Esophagus muscularis mucosa (tissue), 3 donors: ENCODE measurements around the gene KAZN.

Source experiments
- POLR2A ChIP-seq: fragments of 450-650 bp; IDR thresholded peaks from one replicate; pipeline ENCODE4 v1.6.1; 2017; ENCODE audit warnings: antibody characterized with exemption, moderate library complexity, mild to moderate bottlenecking, low read depth
- POLR2AphosphoS5 ChIP-seq, 2 donors: sonication (generic); formaldehyde crosslinking; IDR thresholded peaks; one replicate each; pipeline ENCODE4 v1.6.1; 2017; ENCODE audit warnings: antibody characterized with exemption in 2 of 2
- TF ChIP-seq, protein P1 (sequence below), 3 experiments: fragments of 200-600 bp in 2 of 3; fragments of 450-650 bp in 1 of 3; sonication (generic) in 2 of 3; IDR thresholded peaks; one replicate each; pipeline ENCODE4 v1.5.1; 2017 to 2019; ENCODE audit warnings: antibody characterized with exemption in 3 of 3, mild to moderate bottlenecking in 2 of 3, moderate library complexity in 1 of 3

- TF ChIP-seq, protein P1, sequence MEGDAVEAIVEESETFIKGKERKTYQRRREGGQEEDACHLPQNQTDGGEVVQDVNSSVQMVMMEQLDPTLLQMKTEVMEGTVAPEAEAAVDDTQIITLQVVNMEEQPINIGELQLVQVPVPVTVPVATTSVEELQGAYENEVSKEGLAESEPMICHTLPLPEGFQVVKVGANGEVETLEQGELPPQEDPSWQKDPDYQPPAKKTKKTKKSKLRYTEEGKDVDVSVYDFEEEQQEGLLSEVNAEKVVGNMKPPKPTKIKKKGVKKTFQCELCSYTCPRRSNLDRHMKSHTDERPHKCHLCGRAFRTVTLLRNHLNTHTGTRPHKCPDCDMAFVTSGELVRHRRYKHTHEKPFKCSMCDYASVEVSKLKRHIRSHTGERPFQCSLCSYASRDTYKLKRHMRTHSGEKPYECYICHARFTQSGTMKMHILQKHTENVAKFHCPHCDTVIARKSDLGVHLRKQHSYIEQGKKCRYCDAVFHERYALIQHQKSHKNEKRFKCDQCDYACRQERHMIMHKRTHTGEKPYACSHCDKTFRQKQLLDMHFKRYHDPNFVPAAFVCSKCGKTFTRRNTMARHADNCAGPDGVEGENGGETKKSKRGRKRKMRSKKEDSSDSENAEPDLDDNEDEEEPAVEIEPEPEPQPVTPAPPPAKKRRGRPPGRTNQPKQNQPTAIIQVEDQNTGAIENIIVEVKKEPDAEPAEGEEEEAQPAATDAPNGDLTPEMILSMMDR (IDR thresholded peaks at IDR 0.05) = no peak
- TF ChIP-seq POLR2A (no peak), POLR2AphosphoS5 (IDR thresholded peaks at IDR 0.05) (no peak)
Measured at GRCh38 chr1:14591600-14591999, 6.9 kb upstream of the KAZN start.
